CD4-positive, alpha-beta T cell treated with Interleukin-6 at 100 ng/mL for 8 hours (primary cell): ENCODE measurements around the gene PBXIP1.

Experiments
- DNase-seq: peaks from one replicate; pipeline ENCODE4 v3.0.0-alpha.2; 2020; ENCODE audit warnings: mixed read lengths, low spot score

The PBXIP1 gene

GRCh38 chr1:154956544-154956941, 644 bp upstream of the PBXIP1 start:
- no peak for DNase-seq

GRCh38 chr1:154955039-154955717, 721 bp downstream of the PBXIP1 start:
- DNase-seq, result peak; percentile 97

- no peak for DNase-seq
These were observed 1.4 kb downstream of the PBXIP1 start for GRCh38 chr1:154954541-154954940.

GRCh38 chr1:154953611-154954038, 2.3 kb downstream of the PBXIP1 start:
- DNase-seq, result no peak

GRCh38 chr1:154952664-154953063, 3.2 kb downstream of the PBXIP1 start:
- no peak for DNase-seq

- peak; percentile 78 for DNase-seq
These were observed 3.8 kb downstream of the PBXIP1 start for GRCh38 chr1:154951901-154952657.

GRCh38 chr1:154948079-154948478, 7.8 kb downstream of the PBXIP1 start:
- DNase-seq, result no peak

GRCh38 chr1:154945962-154946850, 9.7 kb downstream of the PBXIP1 start:
- DNase-seq, result no peak

GRCh38 chr1:154945160-154945961, 10.5 kb downstream of the PBXIP1 start:
- DNase-seq, result no peak

GRCh38 chr1:154944401-154945159, 11.3 kb downstream of the PBXIP1 start:
- no peak for DNase-seq

GRCh38 chr1:154943649-154944400, 12.1 kb downstream of the PBXIP1 start:
- peak; percentile 38 for DNase-seq

GRCh38 chr1:154941333-154942013, 14.4 kb downstream of the PBXIP1 start:
- no peak for DNase-seq

- DNase-seq, result no peak
These were observed 15.2 kb downstream of the PBXIP1 start for GRCh38 chr1:154940651-154941194.

- no peak for DNase-seq
These were observed 15.7 kb downstream of the PBXIP1 start for GRCh38 chr1:154940213-154940560.

GRCh38 chr1:154938604-154939399, 17.1 kb downstream of the PBXIP1 start:
- no peak for DNase-seq

GRCh38 chr1:154937988-154938386, 17.9 kb downstream of the PBXIP1 start:
- no peak for DNase-seq

GRCh38 chr1:154937085-154937987, 18.6 kb downstream of the PBXIP1 start:
- peak; percentile 90 for DNase-seq
